ENCODE results near the gene LLGL2.

LLGL2 gene

GRCh38 chr17:75565618-75566017 lies 40.1 kb downstream of the LLGL2 start:
- no peak overlapping the region for H3K4me3 ChIP-seq (replicated peaks in 1 of 2; ENCODE audit: low read depth in 2 of 2, low read length in 2 of 2)
- no peak for TF ChIP-seq CTCF (IDR thresholded peaks at IDR 0.05; ENCODE audit: low read depth, low read length)
- DNase-seq (ENCODE audit: low read depth in 2 of 2) = no peak

GRCh38 chr17:75566416-75566815 lies 40.9 kb downstream of the LLGL2 start:
- H3K4me3 ChIP-seq (replicated peaks in 1 of 2; ENCODE audit: low read depth in 2 of 2, low read length in 2 of 2) = no peak overlapping the region
- no peak for TF ChIP-seq CTCF (IDR thresholded peaks at IDR 0.05; ENCODE audit: low read depth, low read length)
- DNase-seq (ENCODE audit: low read depth in 2 of 2) = no peak

GRCh38 chr17:75566834-75567233 lies 41.3 kb downstream of the LLGL2 start:
- no peak for TF ChIP-seq CTCF (IDR thresholded peaks at IDR 0.05; ENCODE audit: low read depth, low read length)
- no peak for DNase-seq (ENCODE audit: low read depth in 2 of 2)
- no peak overlapping the region for H3K4me3 ChIP-seq (replicated peaks in 1 of 2; ENCODE audit: low read depth in 2 of 2, low read length in 2 of 2)

GRCh38 chr17:75568412-75569255 lies 43.1 kb downstream of the LLGL2 start:
- DNase-seq (ENCODE audit: low read depth in 2 of 2) = no peak

GRCh38 chr17:75570034-75570676 lies 44.7 kb downstream of the LLGL2 start:
- no peak for TF ChIP-seq CTCF (IDR thresholded peaks at IDR 0.05; ENCODE audit: low read depth, low read length)
- no peak for DNase-seq (ENCODE audit: low read depth in 2 of 2)
- no peak overlapping the region for H3K4me3 ChIP-seq (replicated peaks in 1 of 2; ENCODE audit: low read depth in 2 of 2, low read length in 2 of 2)

More at GRCh38 chr17:75568412-75569255, 43.1 kb downstream of the LLGL2 start:
- TF ChIP-seq CTCF (IDR thresholded peaks at IDR 0.05; ENCODE audit: low read depth, low read length) = no peak
- H3K4me3 ChIP-seq (replicated peaks in 1 of 2; ENCODE audit: low read depth in 2 of 2, low read length in 2 of 2) = no peak overlapping the region

- no peak overlapping the region for H3K4me3 ChIP-seq (replicated peaks in 1 of 2; ENCODE audit: low read depth in 2 of 2, low read length in 2 of 2)
- no peak for TF ChIP-seq CTCF (IDR thresholded peaks at IDR 0.05; ENCODE audit: low read depth, low read length)
- DNase-seq (ENCODE audit: low read depth in 2 of 2) = no peak
Observed at GRCh38 chr17:75570772-75571171, 45.3 kb downstream of the LLGL2 start.

All from cardiac fibroblast (primary cell).